ENCODE measurements around the gene DIPK1B. TPM values are rescaled to one million over a fixed set of nuclear protein-coding genes. Genes with fewer than 3 reads are reported as not detected.

Gene DIPK1B
- total and polyA plus RNA-seq, 7 experiments from 2014 or later = 0.11 to 1.6 (median 0.46) TPM; not detected in 2

- DNase-seq (no peak), ATAC-seq (peak; percentile 71)
- Histone ChIP-seq H3K27me3 (ENCODE audit: control insufficient read depth in 2 of 2, insufficient read depth in 2 of 2, low read length in 2 of 2) (no peaks in the 10 kb centered on the region), H3K9me3 (ENCODE audit: control insufficient read depth in 2 of 3, low read length in 3 of 3) (no peaks in the 10 kb centered on the region), H3K27ac (ENCODE audit: low read depth, low read length) (no peak overlapping the region), H3K36me3 (ENCODE audit: control insufficient read depth in 2 of 3, insufficient read depth in 3 of 3, low read length in 3 of 3) (peaks cover 0 to 8% (median 0%) of the 10 kb centered on the region in 3 experiments), H3K4me1 (ENCODE audit: control insufficient read depth in 2 of 2, insufficient read depth in 2 of 2, low read length in 2 of 2) (no peaks in the 10 kb centered on the region), H3K4me3 (ENCODE audit: low read length) (no peak overlapping the region)
- H3K27ac Mint-ChIP-seq = no peak overlapping the region
- H3K4me1 Mint-ChIP-seq = peaks cover 0 to 8% (median 0%) of the 10 kb centered on the region in 7 donors
- intact Hi-C loops (cut with micrococcal nuclease) = no loop called here
- POLR2A ChIA-PET = no interaction called here
- no peaks in the 10 kb centered on the region for H3K9me3 Mint-ChIP-seq
- H3K36me3 Mint-ChIP-seq = no peaks in the 10 kb centered on the region
- CTCF ChIA-PET = no interaction called here
- H3K4me3 Mint-ChIP-seq = no peak overlapping the region
- no peaks in the 10 kb centered on the region for H3K27me3 Mint-ChIP-seq
Observed at GRCh38 chr9:136678624-136679023, 33.7 kb upstream of the DIPK1B start.

DNA sequence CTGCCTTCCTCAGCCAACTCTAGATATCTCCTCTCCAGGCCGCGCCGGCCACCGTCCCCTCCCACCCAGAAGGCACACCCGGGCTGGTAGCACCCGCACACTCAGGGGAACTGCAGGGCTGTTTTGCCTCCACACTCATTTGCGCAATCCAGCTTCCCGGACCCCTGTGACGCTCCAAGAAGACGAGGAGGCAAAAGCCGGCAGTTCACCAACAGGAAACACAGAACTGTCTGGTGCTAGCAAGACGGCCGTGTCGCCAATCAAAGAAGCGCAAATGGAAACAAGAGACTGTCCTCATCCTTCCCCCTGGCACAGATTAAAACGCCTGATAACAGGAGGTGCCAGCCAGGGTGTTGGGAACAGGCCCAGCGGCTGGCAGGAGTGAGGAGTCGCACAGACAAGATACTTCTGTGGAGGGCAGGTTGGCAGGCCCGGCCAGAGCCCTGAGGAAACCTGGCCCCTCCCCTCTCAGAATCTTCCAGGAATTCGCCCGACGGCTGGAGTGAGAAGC lies 32.9 kb upstream of the DIPK1B start:
- Mint-ChIP-seq H3K27me3 (no peaks in the 10 kb centered on the region), H3K9me3 (no peaks in the 10 kb centered on the region), H3K4me3 (no peak overlapping the region), H3K27ac (peak overlapping the region in 1 of 9 donors; percentile 51), H3K36me3 (no peaks in the 10 kb centered on the region), H3K4me1 (peaks cover 0 to 8% (median 0%) of the 10 kb centered on the region in 7 donors)
- ChIA-PET POLR2A (no interaction called here), CTCF (no interaction called here)
- ATAC-seq = peak; percentile 40
- intact Hi-C loops (cut with micrococcal nuclease) = no loop called here
- Histone ChIP-seq H3K4me3 (ENCODE audit: low read length) (no peak overlapping the region), H3K4me1 (ENCODE audit: control insufficient read depth in 2 of 2, insufficient read depth in 2 of 2, low read length in 2 of 2) (no peaks in the 10 kb centered on the region), H3K27ac (ENCODE audit: low read depth, low read length) (no peak overlapping the region), H3K9me3 (ENCODE audit: control insufficient read depth in 2 of 3, low read length in 3 of 3) (no peaks in the 10 kb centered on the region), H3K27me3 (ENCODE audit: control insufficient read depth in 2 of 2, insufficient read depth in 2 of 2, low read length in 2 of 2) (no peaks in the 10 kb centered on the region), H3K36me3 (ENCODE audit: control insufficient read depth in 2 of 3, insufficient read depth in 3 of 3, low read length in 3 of 3) (peaks cover 0 to 8% (median 0%) of the 10 kb centered on the region in 3 experiments)
- no peak for DNase-seq

- DNase-seq = no peak
- no peaks in the 10 kb centered on the region for H3K9me3 Mint-ChIP-seq
- H3K4me3 Mint-ChIP-seq = no peak overlapping the region
- Histone ChIP-seq H3K4me3 (ENCODE audit: low read length) (no peak overlapping the region), H3K27me3 (ENCODE audit: control insufficient read depth in 2 of 2, insufficient read depth in 2 of 2, low read length in 2 of 2) (no peaks in the 10 kb centered on the region), H3K4me1 (ENCODE audit: control insufficient read depth in 2 of 2, insufficient read depth in 2 of 2, low read length in 2 of 2) (peaks cover under 1 to 4% of the 10 kb centered on the region in 2 donors), H3K9me3 (ENCODE audit: control insufficient read depth in 2 of 3, low read length in 3 of 3) (no peaks in the 10 kb centered on the region), H3K27ac (ENCODE audit: low read depth, low read length) (no peak overlapping the region), H3K36me3 (ENCODE audit: control insufficient read depth in 2 of 3, insufficient read depth in 3 of 3, low read length in 3 of 3) (peaks cover 0 to 6% (median 0%) of the 10 kb centered on the region in 3 experiments)
- H3K4me1 Mint-ChIP-seq = peaks cover 0 to 11% (median 0%) of the 10 kb centered on the region in 7 donors
- intact Hi-C loops (cut with micrococcal nuclease) = no loop called here
- CTCF ChIA-PET = no interaction called here
- POLR2A ChIA-PET = no interaction called here
- ATAC-seq = no peak
- H3K27me3 Mint-ChIP-seq = no peaks in the 10 kb centered on the region
- H3K27ac Mint-ChIP-seq = no peak overlapping the region
- H3K36me3 Mint-ChIP-seq = no peaks in the 10 kb centered on the region
Observed at GRCh38 chr9:136681029-136681428, 31.3 kb upstream of the DIPK1B start.

GRCh38 chr9:136681945-136682699 lies 30.2 kb upstream of the DIPK1B start:
- Mint-ChIP-seq H3K9me3 (no peaks in the 10 kb centered on the region), H3K27ac (no peak overlapping the region), H3K4me1 (peaks cover 0 to 14% (median 0%) of the 10 kb centered on the region in 7 donors), H3K4me3 (no peak overlapping the region), H3K36me3 (no peaks in the 10 kb centered on the region), H3K27me3 (no peaks in the 10 kb centered on the region)
- intact Hi-C loops (cut with micrococcal nuclease) = no loop called here
- ATAC-seq (no peak), DNase-seq (no peak)
- H3K36me3 ChIP-seq (ENCODE audit: control insufficient read depth in 2 of 3, insufficient read depth in 3 of 3, low read length in 3 of 3) = no peaks in the 10 kb centered on the region
- POLR2A ChIA-PET = no interaction called here
- CTCF ChIA-PET = no interaction called here
- no peak overlapping the region for H3K27ac ChIP-seq (ENCODE audit: low read depth, low read length)
- H3K9me3 ChIP-seq (ENCODE audit: control insufficient read depth in 2 of 3, low read length in 3 of 3) = no peaks in the 10 kb centered on the region
- peaks cover 5 to 7% of the 10 kb centered on the region in 2 donors for H3K4me1 ChIP-seq (ENCODE audit: control insufficient read depth in 2 of 2, insufficient read depth in 2 of 2, low read length in 2 of 2)
- H3K4me3 ChIP-seq (ENCODE audit: low read length) = no peak overlapping the region
- no peaks in the 10 kb centered on the region for H3K27me3 ChIP-seq (ENCODE audit: control insufficient read depth in 2 of 2, insufficient read depth in 2 of 2, low read length in 2 of 2)

- Mint-ChIP-seq H3K27me3 (no peaks in the 10 kb centered on the region), H3K36me3 (no peaks in the 10 kb centered on the region), H3K9me3 (no peaks in the 10 kb centered on the region), H3K4me1 (peaks cover 0 to 14% (median 0%) of the 10 kb centered on the region in 7 donors), H3K27ac (no peak overlapping the region), H3K4me3 (no peak overlapping the region)
- Histone ChIP-seq H3K27ac (ENCODE audit: low read depth, low read length) (no peak overlapping the region), H3K36me3 (ENCODE audit: control insufficient read depth in 2 of 3, insufficient read depth in 3 of 3, low read length in 3 of 3) (no peaks in the 10 kb centered on the region), H3K9me3 (ENCODE audit: control insufficient read depth in 2 of 3, low read length in 3 of 3) (no peaks in the 10 kb centered on the region), H3K27me3 (ENCODE audit: control insufficient read depth in 2 of 2, insufficient read depth in 2 of 2, low read length in 2 of 2) (no peaks in the 10 kb centered on the region), H3K4me1 (ENCODE audit: control insufficient read depth in 2 of 2, insufficient read depth in 2 of 2, low read length in 2 of 2) (peaks cover 5 to 7% of the 10 kb centered on the region in 2 donors), H3K4me3 (ENCODE audit: low read length) (no peak overlapping the region)
- POLR2A ChIA-PET = no interaction called here
- ATAC-seq (no peak), DNase-seq (no peak)
- CTCF ChIA-PET = no interaction called here
- intact Hi-C loops (cut with micrococcal nuclease) = no loop called here
Observed at GRCh38 chr9:136682710-136683109, 29.7 kb upstream of the DIPK1B start.

DNA sequence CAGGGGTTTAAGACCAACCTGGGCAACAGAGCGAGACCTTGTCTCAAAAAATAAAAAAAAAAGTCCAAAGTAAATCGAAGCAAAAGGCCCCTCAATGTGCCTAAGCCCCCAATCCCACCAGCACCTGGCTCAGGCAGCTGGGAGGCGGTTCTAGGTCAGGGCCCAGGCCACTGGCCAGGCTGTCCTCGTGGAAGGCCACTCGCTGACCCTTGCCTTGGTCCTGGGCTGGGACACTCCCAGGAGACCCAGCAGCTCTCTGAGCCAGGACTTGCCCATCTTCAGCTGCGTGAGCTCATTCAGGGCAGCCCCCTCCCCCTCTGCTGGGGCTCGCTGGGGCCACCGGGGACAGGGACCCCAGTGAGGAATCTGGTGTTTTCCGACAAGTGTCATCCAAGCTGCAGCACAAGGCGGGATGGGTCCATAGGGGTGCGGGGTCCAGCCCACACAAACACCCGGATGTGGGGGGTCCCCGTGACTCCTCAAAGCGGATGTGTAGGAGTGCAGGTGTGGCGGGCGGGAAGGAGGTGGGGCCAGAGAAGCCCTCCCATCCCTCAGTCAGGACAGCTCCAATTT lies 29.1 kb upstream of the DIPK1B start:
- Mint-ChIP-seq H3K9me3 (no peaks in the 10 kb centered on the region), H3K4me3 (no peak overlapping the region), H3K4me1 (peaks cover 0 to 14% (median 0%) of the 10 kb centered on the region in 7 donors), H3K27me3 (no peaks in the 10 kb centered on the region), H3K36me3 (no peaks in the 10 kb centered on the region), H3K27ac (no peak overlapping the region)
- Histone ChIP-seq H3K4me3 (ENCODE audit: low read length) (no peak overlapping the region), H3K27ac (ENCODE audit: low read depth, low read length) (no peak overlapping the region), H3K27me3 (ENCODE audit: control insufficient read depth in 2 of 2, insufficient read depth in 2 of 2, low read length in 2 of 2) (no peaks in the 10 kb centered on the region), H3K36me3 (ENCODE audit: control insufficient read depth in 2 of 3, insufficient read depth in 3 of 3, low read length in 3 of 3) (no peaks in the 10 kb centered on the region), H3K9me3 (ENCODE audit: control insufficient read depth in 2 of 3, low read length in 3 of 3) (no peaks in the 10 kb centered on the region), H3K4me1 (ENCODE audit: control insufficient read depth in 2 of 2, insufficient read depth in 2 of 2, low read length in 2 of 2) (peaks cover 5 to 7% of the 10 kb centered on the region in 2 donors)
- no peak for DNase-seq
- intact Hi-C loops (cut with micrococcal nuclease) = no loop called here
- POLR2A ChIA-PET = interaction anchor here (0.6 kb wide), 1 partner anchor 492 kb away, joined by 3 read pairs; no protein-coding TSS in a partner anchor
- CTCF ChIA-PET = no interaction called here
- no peak for ATAC-seq
